Sigmoid colon (tissue), 4 donors: ENCODE data around the gene TXNRD2.

Experiments used
- CTCF ChIP-seq, 4 experiments: fragments of 450-650 bp in 3 of 4; fragments of 200-600 bp in 1 of 4; IDR thresholded peaks; one replicate each; pipeline ENCODE4 v1.5.1; 2016 to 2019; ENCODE audit warnings: antibody characterized with exemption in 4 of 4, mild to moderate bottlenecking in 3 of 4, moderate library complexity in 2 of 4
- EP300 ChIP-seq, 4 donors: sonication (generic); formaldehyde crosslinking; IDR thresholded peaks; one replicate each; pipeline ENCODE4 v1.6.1; 2017; ENCODE audit warnings: antibody characterized with exemption in 4 of 4
- POLR2AphosphoS5 ChIP-seq, 4 donors: sonication (generic); formaldehyde crosslinking; IDR thresholded peaks; one replicate each; pipeline ENCODE4 v1.6.1; 2017; ENCODE audit warnings: antibody characterized with exemption in 4 of 4

GRCh38 chr22:19831016-19831415 lies 110.6 kb downstream of the TXNRD2 start:
- TF ChIP-seq CTCF (IDR thresholded peaks at IDR 0.05) (no peak), EP300 (IDR thresholded peaks at IDR 0.05) (no peak), POLR2AphosphoS5 (IDR thresholded peaks at IDR 0.05) (no peak)
